ENCODE measurements around the gene CCN6. TPM values are rescaled to one million over a fixed set of nuclear protein-coding genes. Genes with fewer than 3 reads are reported as not detected.
"Not testable (repeated sequence)": the region's sequence is repeated elsewhere in the genome, so short reads cannot be mapped to it uniquely, and the experiment has no call there.

CCN6 gene
- total RNA-seq, 1 experiment from 2014 or later, result not detected

GRCh38 chr6:112100561-112100960, 46.7 kb downstream of the CCN6 start:
- Histone ChIP-seq H3K9ac (ENCODE audit: low read length) (no peak overlapping the region), H3K27ac (ENCODE audit: low read depth, low read length) (no peak overlapping the region), H3K4me2 (ENCODE audit: low read length) (no peak overlapping the region), H3K9me3 (ENCODE audit: control insufficient read depth in 1 of 2, insufficient read depth in 1 of 2, low read depth in 1 of 2, low read length in 2 of 2) (no peaks in the 10 kb centered on the region), H3K27me3 (ENCODE audit: insufficient read depth, low read length) (no peaks in the 10 kb centered on the region), H3K4me3 (replicated peaks in 1 of 2; ENCODE audit: low read depth in 1 of 2, low read length in 2 of 2) (no peak overlapping the region), H2AFZ (ENCODE audit: low read depth, low read length, poor library complexity, severe bottlenecking) (no peak overlapping the region), H3K4me1 (ENCODE audit: control insufficient read depth in 1 of 2, insufficient read depth in 2 of 2, low read length in 2 of 2) (no peaks in the 10 kb centered on the region), H3K79me2 (ENCODE audit: insufficient read depth, low read length) (no peaks in the 10 kb centered on the region), H4K20me1 (ENCODE audit: insufficient read depth) (no peaks in the 10 kb centered on the region), H3K36me3 (ENCODE audit: control insufficient read depth in 1 of 2, insufficient read depth in 2 of 2, low read length in 2 of 2) (no peaks in the 10 kb centered on the region), H3K9me2 (ENCODE audit: insufficient read depth) (no peaks in the 10 kb centered on the region)
- ChIA-PET POLR2A (no interaction called here), CTCF (no interaction called here), RAD21 (ENCODE audit: low non-redundant PET in 1 of 2, low total read pairs in 2 of 2, uncharacterized antibody in 2 of 2, unreplicated experiment in 2 of 2) (no interaction called here)
- no peak for DNase-seq (ENCODE audit: low read depth, low spot score)
- ATAC-seq, result no peak
- intact Hi-C loops (cut with micrococcal nuclease), result no loop called here
- TF ChIP-seq EZH2phosphoT487 (IDR thresholded peaks at IDR 0.05; ENCODE audit: borderline replicate concordance) (no peak), ATF3 (IDR thresholded peaks at IDR 0.05) (no peak), RAD21 (IDR thresholded peaks at IDR 0.05; ENCODE audit: low read depth) (no peak), SIN3A (IDR thresholded peaks at IDR 0.05; ENCODE audit: low read depth) (no peak), POLR2A (IDR thresholded peaks at IDR 0.05; ENCODE audit: borderline replicate concordance, extremely low read depth, insufficient read depth, insufficient read length) (no peak), POLR2AphosphoS5 (IDR thresholded peaks at IDR 0.05; ENCODE audit: low read depth, low read length) (no peak), MAX (IDR thresholded peaks at IDR 0.05) (no peak)
- no TSS peak for BruUV-seq (replicated peaks)

- BruUV-seq (replicated peaks); ATAC-seq; RAD21 ChIA-PET (ENCODE audit: low non-redundant PET in 1 of 2, low total read pairs in 2 of 2, uncharacterized antibody in 2 of 2, unreplicated experiment in 2 of 2); POLR2A ChIA-PET; H3K27me3 ChIP-seq (ENCODE audit: insufficient read depth, low read length); H3K36me3 ChIP-seq (ENCODE audit: control insufficient read depth in 1 of 2, insufficient read depth in 2 of 2, low read length in 2 of 2); H3K4me1 ChIP-seq (ENCODE audit: control insufficient read depth in 1 of 2, insufficient read depth in 2 of 2, low read length in 2 of 2); H3K27ac ChIP-seq (ENCODE audit: low read depth, low read length); DNase-seq (ENCODE audit: low read depth, low spot score); H3K9ac ChIP-seq (ENCODE audit: low read length); H2AFZ ChIP-seq (ENCODE audit: low read depth, low read length, poor library complexity, severe bottlenecking); H4K20me1 ChIP-seq (ENCODE audit: insufficient read depth); H3K79me2 ChIP-seq (ENCODE audit: insufficient read depth, low read length); H3K4me2 ChIP-seq (ENCODE audit: low read length); H3K4me3 ChIP-seq (replicated peaks in 1 of 2; ENCODE audit: low read depth in 1 of 2, low read length in 2 of 2); intact Hi-C loops (cut with micrococcal nuclease); CTCF ChIA-PET; H3K9me2 ChIP-seq (ENCODE audit: insufficient read depth); H3K9me3 ChIP-seq (ENCODE audit: control insufficient read depth in 1 of 2, insufficient read depth in 1 of 2, low read depth in 1 of 2, low read length in 2 of 2): not testable (repeated sequence)
Observed at GRCh38 chr6:112106026-112106425, 52.1 kb downstream of the CCN6 start.

Data from HCT116 (cell line).